ENCODE measurements around the gene CLDN34.

DNA sequence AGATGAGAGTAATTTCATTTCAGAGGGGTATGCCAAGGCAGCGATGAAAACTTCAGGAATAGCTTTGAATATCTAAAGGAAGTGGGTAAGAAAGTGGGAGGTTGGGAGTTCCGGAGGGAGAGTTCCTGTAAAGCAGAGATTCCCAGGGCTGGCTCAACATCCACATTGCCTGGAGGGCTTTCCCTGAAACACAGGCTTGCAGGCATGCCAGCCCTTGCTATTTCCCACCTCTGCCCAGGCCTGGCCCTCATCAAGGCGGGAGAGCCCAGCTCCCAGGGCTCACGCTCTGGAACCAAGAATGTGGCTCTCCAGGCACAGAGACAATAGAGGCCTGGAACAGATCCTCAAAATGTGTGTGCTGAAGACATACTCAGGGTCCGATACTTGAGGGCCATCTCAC, 43.8 kb upstream of the CLDN34 start:
- no peak for TF ChIP-seq POLR2A (IDR thresholded peaks at IDR 0.05)
- TF ChIP-seq, protein P1, sequence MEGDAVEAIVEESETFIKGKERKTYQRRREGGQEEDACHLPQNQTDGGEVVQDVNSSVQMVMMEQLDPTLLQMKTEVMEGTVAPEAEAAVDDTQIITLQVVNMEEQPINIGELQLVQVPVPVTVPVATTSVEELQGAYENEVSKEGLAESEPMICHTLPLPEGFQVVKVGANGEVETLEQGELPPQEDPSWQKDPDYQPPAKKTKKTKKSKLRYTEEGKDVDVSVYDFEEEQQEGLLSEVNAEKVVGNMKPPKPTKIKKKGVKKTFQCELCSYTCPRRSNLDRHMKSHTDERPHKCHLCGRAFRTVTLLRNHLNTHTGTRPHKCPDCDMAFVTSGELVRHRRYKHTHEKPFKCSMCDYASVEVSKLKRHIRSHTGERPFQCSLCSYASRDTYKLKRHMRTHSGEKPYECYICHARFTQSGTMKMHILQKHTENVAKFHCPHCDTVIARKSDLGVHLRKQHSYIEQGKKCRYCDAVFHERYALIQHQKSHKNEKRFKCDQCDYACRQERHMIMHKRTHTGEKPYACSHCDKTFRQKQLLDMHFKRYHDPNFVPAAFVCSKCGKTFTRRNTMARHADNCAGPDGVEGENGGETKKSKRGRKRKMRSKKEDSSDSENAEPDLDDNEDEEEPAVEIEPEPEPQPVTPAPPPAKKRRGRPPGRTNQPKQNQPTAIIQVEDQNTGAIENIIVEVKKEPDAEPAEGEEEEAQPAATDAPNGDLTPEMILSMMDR (IDR thresholded peaks at IDR 0.05): no peak
